GM18526 (cell line): Measurements from ENCODE around the gene GPBP1.

Experiments
- POLR2A ChIP-seq: IDR thresholded peaks from 3 replicates; pipeline ENCODE4 v1.6.1; 2011; ENCODE audit not compliant: insufficient read length; ENCODE audit errors: extremely low read depth

GPBP1 gene

DNA sequence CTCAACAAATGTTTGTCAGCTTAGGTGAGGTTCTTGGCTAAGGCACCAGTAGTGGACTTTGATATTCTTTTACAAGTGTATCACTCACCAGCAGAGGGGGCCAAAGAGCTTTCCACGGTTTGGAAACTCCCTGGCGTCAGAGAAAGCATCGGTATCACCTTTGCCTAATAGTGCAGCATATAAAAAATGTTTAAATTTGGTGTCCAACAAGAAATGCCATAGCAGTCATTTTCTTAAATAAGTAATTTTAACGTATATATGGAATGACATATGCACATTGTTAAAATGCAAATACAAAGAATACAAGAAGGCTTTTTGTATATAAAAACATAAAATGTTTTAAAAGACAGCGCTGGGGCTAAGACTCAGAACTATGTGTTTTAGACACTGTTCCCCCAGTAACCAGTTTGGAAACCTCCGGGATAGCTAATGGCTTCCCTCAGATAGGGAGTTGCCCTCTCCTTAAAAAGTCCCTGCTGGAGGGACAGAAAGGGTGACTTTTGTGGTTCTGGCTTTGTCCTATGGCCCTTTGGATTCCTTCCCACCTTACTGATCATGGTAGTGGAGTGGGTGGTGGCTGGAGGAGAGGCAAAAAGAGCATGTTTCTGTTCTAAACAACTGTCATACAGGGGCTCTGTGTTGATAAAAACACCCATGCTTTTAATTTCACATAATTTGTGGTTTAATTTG, 124.6 kb downstream of the GPBP1 start:
- TF ChIP-seq POLR2A, result no peak

GRCh38 chr5:57298985-57299491, 125.2 kb downstream of the GPBP1 start:
- TF ChIP-seq POLR2A, result no peak

GRCh38 chr5:57299986-57300385, 126.1 kb downstream of the GPBP1 start:
- no peak for TF ChIP-seq POLR2A

GRCh38 chr5:57302164-57302563, 128.3 kb downstream of the GPBP1 start:
- TF ChIP-seq POLR2A, result no peak

- TF ChIP-seq POLR2A, result no peak
These were observed 128.8 kb downstream of the GPBP1 start for GRCh38 chr5:57302643-57303042.

DNA sequence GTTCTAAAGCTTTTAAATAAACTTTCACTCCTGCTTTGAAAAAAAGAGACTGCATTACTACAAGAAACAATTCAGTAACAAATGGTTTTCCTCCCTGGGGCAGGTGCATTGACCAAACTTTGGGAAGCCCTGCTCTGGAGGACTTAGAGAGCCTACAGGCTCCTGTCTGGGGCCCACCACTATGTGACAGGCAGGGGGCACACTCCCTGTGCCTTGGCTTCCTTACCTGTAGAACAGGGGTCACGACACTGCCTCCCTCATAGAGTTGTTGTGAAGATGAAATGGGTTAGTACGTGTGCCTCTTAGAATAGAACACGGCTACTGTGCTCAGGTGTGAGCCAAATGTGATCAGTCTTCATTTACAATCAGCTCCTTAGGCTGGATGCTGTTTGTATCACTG, 130.1 kb downstream of the GPBP1 start:
- no peak for TF ChIP-seq POLR2A

- TF ChIP-seq POLR2A, result no peak
These were observed 131.1 kb downstream of the GPBP1 start for GRCh38 chr5:57304931-57305330.

GRCh38 chr5:57306359-57306758, 132.5 kb downstream of the GPBP1 start:
- TF ChIP-seq POLR2A, result no peak

- no peak for TF ChIP-seq POLR2A
These were observed 133.7 kb downstream of the GPBP1 start for GRCh38 chr5:57307516-57307915.

DNA sequence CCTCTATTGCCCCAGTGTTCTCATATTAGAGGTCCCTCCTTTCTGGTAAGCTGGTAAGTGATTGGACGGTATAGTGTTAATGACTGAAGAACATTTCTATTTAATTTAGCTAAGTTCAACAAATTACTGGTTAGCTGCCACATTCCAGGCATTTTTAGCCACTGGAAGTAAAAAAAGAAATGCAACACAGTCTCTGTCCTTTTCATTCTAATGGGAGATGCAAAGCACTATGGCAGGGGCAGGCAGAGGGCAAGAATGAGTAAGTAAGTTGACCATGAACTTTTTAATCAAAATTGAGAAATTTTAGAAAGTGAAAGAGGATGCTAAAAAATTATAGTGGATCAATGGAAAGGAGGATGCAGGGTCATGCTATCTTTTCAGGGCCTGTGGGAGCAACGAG, 137.4 kb downstream of the GPBP1 start:
- no peak for TF ChIP-seq POLR2A

- no peak for TF ChIP-seq POLR2A
These were observed 138.3 kb downstream of the GPBP1 start for GRCh38 chr5:57311921-57312735.

DNA sequence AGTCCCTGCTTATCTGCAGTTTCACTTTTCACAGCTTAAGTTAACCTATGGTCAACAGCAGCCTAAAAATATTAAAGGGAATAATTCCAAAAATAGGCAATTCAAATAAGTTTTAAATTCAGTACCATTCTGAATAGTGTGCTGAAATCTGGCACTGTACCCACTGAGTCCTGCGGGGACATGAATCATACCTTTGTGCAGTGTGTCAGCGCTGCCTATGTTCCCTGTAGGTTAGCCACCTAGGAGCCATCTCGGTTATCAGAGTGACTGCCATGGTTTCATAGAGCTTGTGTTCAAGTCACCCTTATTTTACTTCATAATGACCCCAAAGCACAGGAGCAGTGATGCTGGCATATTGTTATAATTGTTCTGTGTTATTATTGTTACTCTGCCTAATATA, 139.9 kb downstream of the GPBP1 start:
- TF ChIP-seq POLR2A, result no peak
